ENCODE results near the gene TRIM74.
"Not testable (repeated sequence)": the region's sequence is repeated elsewhere in the genome, so short reads cannot be mapped to it uniquely, and the experiment has no call there.

The TRIM74 gene

GRCh38 chr7:72925546-72926120 lies 43.6 kb downstream of the TRIM74 start:
- H3K4me3 ChIP-seq (ENCODE audit: low read depth, low read length), result peak overlapping the region; percentile 72
- no peak for TF ChIP-seq CTCF (IDR thresholded peaks at IDR 0.05; ENCODE audit: control insufficient read depth, extremely low read depth, insufficient read depth)
- DNase-seq (ENCODE audit: low read depth), result no peak

DNA sequence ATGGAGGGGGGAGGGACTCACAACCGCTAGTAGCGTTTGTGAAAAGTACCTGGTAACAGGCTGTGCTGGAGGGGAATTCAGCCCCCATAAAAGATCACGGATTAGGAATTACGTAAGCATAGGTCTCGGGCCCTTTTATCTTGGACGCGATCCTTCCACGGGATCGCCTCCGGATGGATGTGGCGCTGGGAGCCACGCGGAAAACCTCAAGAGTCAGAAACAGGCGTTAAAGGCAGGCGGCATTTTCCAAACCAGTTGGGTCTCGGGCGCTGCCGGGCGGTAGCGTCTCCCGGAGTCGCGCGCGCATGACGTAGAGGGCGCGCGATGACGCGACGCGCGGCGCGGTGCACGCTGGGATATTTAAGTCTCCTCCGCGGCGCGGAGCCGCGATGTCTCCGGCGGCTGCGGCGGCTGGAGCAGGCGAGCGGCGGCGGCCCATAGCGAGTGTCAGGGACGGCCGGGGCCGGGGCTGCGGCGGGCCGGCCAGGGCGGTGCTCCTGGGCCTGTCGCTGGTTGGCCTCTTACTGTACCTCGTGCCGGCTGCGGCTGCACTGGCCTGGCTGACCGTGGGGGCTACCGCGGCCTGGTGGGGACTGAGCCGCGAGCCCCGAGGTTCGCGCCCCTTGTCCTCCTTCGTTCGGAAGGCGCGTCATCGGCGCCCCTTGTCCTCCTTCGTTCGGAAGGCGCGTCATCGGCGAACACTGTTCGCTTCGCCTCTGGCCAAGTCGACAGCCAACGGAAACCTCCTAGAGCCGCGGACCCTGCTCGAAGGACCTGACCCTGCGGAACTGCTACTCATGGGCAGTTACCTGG lies 44.3 kb downstream of the TRIM74 start, which contains the start of gene POM121:
TSS of gene POM121 (plus strand) at position 363 of the 813 bp plus-strand sequence. CDS start at position 390, 27 bp downstream.
- peak within 1 kb of the TSS; percentile 72 for H3K4me3 ChIP-seq (ENCODE audit: low read depth, low read length)
- peak; percentile 43 for DNase-seq (ENCODE audit: low read depth)
- TF ChIP-seq CTCF (IDR thresholded peaks at IDR 0.05; ENCODE audit: control insufficient read depth, extremely low read depth, insufficient read depth), result no peak

GRCh38 chr7:72924386-72924732 lies 44.9 kb downstream of the TRIM74 start:
- TF ChIP-seq CTCF (IDR thresholded peaks at IDR 0.05; ENCODE audit: control insufficient read depth, extremely low read depth, insufficient read depth), result no peak
- H3K4me3 ChIP-seq (ENCODE audit: low read depth, low read length), result peak overlapping the region; percentile 72
- DNase-seq (ENCODE audit: low read depth), result no peak

DNA sequence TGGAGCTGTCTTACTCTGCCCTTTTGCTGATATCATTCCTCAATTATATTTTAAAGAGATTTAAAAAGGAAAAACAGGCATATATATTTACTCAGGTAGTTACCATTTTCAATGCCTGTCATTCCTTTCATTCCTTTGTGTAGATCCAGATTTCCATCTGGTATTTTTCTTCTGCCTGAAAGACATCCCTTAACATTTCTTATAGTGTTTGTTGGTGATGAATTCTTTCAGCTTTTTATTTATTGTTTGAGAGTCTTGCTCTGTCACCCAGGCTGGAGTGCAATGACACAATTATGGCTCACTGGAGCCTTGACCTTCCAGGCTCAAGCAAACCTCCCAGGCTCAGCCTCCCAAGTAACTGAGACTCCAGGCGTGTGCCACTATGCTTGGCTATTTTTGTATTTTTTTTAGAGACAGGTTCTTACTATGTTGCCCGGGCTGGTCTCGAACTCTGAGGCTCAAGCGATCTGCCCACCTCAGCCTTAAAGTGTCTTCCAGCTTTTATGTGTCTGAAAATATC lies 50.0 kb downstream of the TRIM74 start:
- DNase-seq (ENCODE audit: low read depth), result no peak
- no peak overlapping the region for H3K4me3 ChIP-seq (ENCODE audit: low read depth, low read length)
- no peak for TF ChIP-seq CTCF (IDR thresholded peaks at IDR 0.05; ENCODE audit: control insufficient read depth, extremely low read depth, insufficient read depth)

GRCh38 chr7:72914756-72915525 lies 54.3 kb downstream of the TRIM74 start:
- peak; percentile 63 for TF ChIP-seq CTCF (IDR thresholded peaks at IDR 0.05; ENCODE audit: control insufficient read depth, extremely low read depth, insufficient read depth)
- DNase-seq (ENCODE audit: low read depth); H3K4me3 ChIP-seq (ENCODE audit: low read depth, low read length): not testable (repeated sequence)

- not testable (repeated sequence) for DNase-seq (ENCODE audit: low read depth); H3K4me3 ChIP-seq (ENCODE audit: low read depth, low read length)
These were observed 55.5 kb downstream of the TRIM74 start for GRCh38 chr7:72913750-72914149.

DNA sequence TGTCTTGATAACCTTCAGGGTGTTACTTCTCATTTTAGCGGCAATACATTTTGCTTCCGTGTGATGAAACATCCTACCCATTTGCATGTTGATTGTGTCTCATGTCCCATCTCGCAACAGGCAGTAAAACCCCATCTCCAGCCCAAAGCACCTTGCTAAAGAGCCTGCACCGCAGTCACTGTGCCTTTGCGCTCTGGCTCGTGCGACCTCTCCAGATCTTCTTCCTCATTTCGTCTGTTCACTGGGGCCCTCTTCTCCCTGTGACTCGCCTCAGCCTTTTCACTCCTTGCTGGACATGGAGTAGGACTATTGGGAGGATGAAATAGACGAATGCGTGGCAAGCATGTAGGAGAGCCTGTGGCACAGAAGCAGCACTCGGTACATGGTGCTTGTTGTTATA lies 57.9 kb downstream of the TRIM74 start:
- H3K4me3 ChIP-seq (ENCODE audit: low read depth, low read length); DNase-seq (ENCODE audit: low read depth): not testable (repeated sequence)

All from LNCaP clone FGC (cell line).